Fibroblast of villous mesenchyme (primary cell): ENCODE results near the gene HSPA4L. TPM values are rescaled to one million over a fixed set of nuclear protein-coding genes. Genes with fewer than 3 reads are reported as not detected.

Experiments used
- DNase-seq: peaks from one replicate; pipeline ENCODE4 v3.0.0-alpha.2; 2010; ENCODE audit warnings: low read depth
- H3K4me3 ChIP-seq: 2 replicates; pipeline ENCODE4 v1.5.1; 2011; ENCODE audit warnings: low read depth, mild to moderate bottlenecking, low read length
- total RNA-seq: library from RNA; depleted of rRNA; stranded (reverse); fragments of >200 nt; gene quantifications from 2 replicates; pipeline ENCODE4 v1.2.3, GENCODE V29; 2012
- TF ChIP-seq, protein P1 (sequence below): IDR thresholded peaks from 2 replicates; pipeline ENCODE4 v1.5.1; 2012; ENCODE audit warnings: low read depth, mild to moderate bottlenecking, low read length; ENCODE audit not compliant: insufficient read depth

The HSPA4L gene
- total RNA-seq, 1 donor, result 6.5 TPM

DNA sequence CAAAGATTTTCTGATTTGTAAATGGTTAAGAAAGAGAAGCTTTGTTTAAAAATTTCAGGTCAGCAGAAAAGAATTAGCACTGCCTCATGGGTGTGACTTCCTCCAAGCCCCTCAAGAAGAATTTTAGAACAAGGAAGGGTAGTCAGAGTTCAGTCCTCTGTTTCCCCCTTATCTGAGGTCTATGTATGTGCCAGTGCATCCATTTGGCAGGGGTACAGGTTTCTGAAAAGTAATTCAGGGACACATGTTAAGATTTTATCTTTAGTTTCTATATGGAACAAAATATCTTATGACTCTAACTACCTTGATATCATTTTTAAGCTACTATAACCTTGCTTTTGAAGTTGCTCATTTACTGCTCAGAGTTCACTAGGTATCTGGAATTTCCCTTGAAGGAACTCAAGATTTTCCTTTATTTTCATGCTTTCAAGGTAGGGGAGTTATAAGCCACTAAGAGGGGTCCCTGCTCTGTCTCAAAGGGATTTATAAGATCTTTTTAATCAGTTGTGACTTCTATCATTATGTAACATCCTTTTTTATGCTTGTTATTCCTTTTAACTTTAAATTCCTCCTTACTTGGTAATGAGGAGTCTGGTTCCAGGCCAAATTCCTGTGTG lies 74.2 kb downstream of the HSPA4L start:
- no peak for DNase-seq
- TF ChIP-seq, protein P1, sequence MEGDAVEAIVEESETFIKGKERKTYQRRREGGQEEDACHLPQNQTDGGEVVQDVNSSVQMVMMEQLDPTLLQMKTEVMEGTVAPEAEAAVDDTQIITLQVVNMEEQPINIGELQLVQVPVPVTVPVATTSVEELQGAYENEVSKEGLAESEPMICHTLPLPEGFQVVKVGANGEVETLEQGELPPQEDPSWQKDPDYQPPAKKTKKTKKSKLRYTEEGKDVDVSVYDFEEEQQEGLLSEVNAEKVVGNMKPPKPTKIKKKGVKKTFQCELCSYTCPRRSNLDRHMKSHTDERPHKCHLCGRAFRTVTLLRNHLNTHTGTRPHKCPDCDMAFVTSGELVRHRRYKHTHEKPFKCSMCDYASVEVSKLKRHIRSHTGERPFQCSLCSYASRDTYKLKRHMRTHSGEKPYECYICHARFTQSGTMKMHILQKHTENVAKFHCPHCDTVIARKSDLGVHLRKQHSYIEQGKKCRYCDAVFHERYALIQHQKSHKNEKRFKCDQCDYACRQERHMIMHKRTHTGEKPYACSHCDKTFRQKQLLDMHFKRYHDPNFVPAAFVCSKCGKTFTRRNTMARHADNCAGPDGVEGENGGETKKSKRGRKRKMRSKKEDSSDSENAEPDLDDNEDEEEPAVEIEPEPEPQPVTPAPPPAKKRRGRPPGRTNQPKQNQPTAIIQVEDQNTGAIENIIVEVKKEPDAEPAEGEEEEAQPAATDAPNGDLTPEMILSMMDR, result no peak
- H3K4me3 ChIP-seq, result no peak overlapping the region

DNA sequence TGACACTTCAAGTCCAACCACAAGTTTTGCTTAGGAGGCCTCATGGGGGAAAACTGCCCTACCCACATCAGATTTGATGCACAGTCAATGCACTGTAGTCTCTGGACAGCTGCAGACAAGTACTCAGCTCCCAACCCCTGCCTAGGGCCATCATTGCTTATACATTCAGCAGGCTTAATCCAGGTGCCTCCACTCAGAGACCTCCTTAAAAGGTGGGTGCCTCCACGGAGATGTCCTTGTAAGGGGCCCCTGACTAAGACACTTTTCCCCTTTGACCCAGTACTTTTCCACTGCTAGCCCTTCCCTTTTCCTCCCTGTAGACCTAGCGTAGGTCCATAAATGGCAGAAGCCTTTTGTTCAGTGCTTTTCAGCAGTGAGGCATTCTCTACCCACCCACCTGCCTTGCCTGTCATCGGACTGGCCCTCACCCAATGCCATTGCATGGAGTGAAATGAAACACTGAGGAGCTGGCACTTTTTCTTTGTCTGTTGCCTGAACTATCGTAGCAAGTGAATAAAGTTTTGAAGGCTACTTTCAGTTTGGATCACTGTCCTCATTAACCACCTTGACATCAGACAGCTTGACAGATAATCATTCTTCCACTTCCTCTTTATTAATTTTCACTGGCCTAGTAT lies 74.8 kb downstream of the HSPA4L start:
- H3K4me3 ChIP-seq, result no peak overlapping the region
- peak; percentile 86 for DNase-seq
- TF ChIP-seq, protein P1, result no peak

DNA sequence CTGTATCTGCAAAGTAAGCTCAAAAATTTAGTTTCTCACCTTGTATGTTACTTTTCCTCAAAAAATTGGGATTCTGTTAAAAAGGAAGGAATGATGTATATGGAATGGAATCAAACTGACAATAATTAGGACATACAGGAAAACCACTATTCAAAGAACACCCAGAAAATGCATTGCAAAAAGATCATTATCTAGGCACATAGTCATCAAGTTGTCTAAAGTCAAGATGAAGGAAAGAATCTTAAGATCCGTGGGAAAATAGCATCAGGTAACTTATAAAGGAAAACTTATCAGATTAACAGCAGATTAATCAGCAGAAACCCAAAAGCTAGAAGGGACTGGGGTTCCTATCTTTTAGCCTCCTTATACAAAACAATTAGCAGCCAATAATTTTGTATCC lies 75.5 kb downstream of the HSPA4L start:
- no peak overlapping the region for H3K4me3 ChIP-seq
- no peak for DNase-seq

DNA sequence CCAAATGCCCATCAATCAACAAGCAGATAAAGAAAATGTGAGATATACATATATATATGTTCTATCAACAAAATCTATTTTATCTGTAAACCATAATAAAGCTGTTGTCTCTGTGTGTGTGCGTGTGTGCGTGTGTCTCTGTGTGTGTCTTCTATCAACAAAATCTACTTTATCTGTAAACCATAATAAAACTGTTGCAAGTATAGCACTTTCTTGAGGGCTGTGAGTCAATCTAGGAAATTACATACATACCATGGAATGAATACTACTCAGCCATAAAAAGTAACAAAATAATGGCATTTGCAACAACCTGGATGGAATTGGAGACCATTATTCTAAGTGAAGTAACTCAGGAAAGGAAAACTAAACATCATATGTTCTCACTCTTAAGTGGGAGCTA lies 86.1 kb downstream of the HSPA4L start:
- H3K4me3 ChIP-seq, result no peak overlapping the region
- TF ChIP-seq, protein P1, result no peak
- peak; percentile 52 for DNase-seq

More for the DNA sequence above, 75.5 kb downstream of the HSPA4L start:
- TF ChIP-seq, protein P1, result no peak

DNA sequence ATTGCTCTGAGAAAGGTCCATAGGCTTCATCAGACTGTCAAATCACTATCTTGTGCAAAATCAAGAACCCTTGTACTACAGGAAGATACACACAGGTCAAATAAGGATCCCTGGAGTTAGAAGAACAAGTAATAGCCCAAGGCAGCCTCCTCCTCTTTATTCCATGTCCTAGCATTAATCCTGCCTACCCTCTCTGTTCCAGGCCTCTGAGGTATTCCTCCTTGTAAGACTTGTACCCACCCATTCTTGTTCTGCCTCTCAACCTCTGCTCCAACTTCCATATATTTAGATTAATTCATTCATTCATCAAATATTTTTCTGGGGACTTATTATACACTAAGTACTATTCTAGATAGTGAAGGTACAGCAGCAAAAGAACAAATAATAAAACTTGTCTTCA lies 88.2 kb downstream of the HSPA4L start:
- TF ChIP-seq, protein P1, result no peak
- DNase-seq, result no peak

DNA sequence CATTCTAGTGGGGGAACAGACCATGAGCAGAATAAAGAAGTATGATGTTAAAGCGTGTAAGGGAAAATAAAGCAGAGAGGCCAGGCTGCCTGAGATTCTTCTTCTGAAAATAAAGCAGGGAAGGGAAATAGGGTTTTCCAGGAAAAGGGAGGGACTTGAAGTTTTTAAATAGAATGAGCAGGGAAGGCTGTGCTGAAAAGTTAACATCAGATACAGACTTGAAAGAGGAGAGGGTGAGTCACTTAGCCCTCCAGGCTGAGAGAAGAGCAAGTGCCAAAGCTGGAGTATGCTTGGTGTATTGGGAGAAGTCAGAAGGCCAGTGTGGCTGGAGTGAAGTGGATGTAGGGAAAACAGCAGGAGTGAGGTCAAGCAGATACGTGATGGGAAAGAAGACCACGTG lies 88.6 kb downstream of the HSPA4L start:
- H3K4me3 ChIP-seq, result no peak overlapping the region
- DNase-seq, result peak; percentile 81
- TF ChIP-seq, protein P1, result no peak

More for the DNA sequence above, 88.2 kb downstream of the HSPA4L start:
- H3K4me3 ChIP-seq, result no peak overlapping the region

DNA sequence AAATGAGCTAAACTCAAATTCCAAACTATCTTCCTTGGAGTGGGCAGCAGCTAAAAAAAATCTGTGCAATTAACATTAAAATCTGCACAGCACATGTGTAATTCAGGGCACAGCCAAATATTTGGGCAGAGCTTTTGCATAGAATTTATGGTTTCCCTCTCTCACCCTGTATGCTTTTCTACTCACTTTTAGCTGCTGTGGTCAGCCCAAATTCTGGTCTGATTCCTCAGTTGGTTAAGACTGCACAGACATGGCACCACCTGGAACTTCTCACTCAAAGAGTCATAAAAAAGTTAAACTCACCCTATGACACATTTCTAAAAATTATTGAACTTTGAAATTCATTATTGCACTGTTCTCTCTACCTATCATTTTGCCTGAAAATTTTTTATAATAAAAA lies 93.7 kb downstream of the HSPA4L start:
- no peak overlapping the region for H3K4me3 ChIP-seq
- peak; percentile 85 for DNase-seq
- TF ChIP-seq, protein P1, result no peak
